SK-N-SH (cell line): Measurements from ENCODE around the gene KBTBD8. TPM values are rescaled to one million over a fixed set of nuclear protein-coding genes. Genes with fewer than 3 reads are reported as not detected.

Source experiments
- CTCF ChIA-PET: fragments of 300-600, 350-600 bp; formaldehyde crosslinking; extraction: SDS; loops from one replicate; lab custom pipeline; 2021; lab: Yijun Ruan, JAX
- POLR2A ChIA-PET: fragments of 350-600 bp; sonication (Branson Sonifier 250); formaldehyde crosslinking; extraction: SDS; loops from one replicate; lab custom pipeline; 2020; ENCODE audit warnings: antibody characterized with exemption, inconsistent platforms; lab: Yijun Ruan, JAX
- DNase-seq: peaks from one replicate; pipeline ENCODE4 v3.0.0; 2012
- H2AFZ ChIP-seq: fragments of 200-600 bp; sonication (generic); 2 replicates; pipeline ENCODE4 v1.8.1; 2016; ENCODE audit warnings: antibody characterized with exemption, mild to moderate bottlenecking, low read depth
- H3F3A ChIP-seq: fragments of 200-600 bp; sonication (generic); replicated peaks from 2 replicates; pipeline ENCODE3; 2016; ENCODE audit warnings: antibody characterized with exemption, mild to moderate bottlenecking; ENCODE audit not compliant: insufficient read depth
- H3K27ac ChIP-seq, 2 experiments: fragments of 200-500 bp in 1 of 2; fragments of 200-600 bp in 1 of 2; sonication (Bioruptor generic) in 1 of 2; sonication (generic), shearing (Covaris generic) in 1 of 2; 2 replicates each; pipeline versions ENCODE4 v1.5.1 to v1.6.1; 2014 to 2016; ENCODE audit warnings: low read depth in 2 of 2, inconsistent platforms in 1 of 2, low read length in 1 of 2, mild to moderate bottlenecking in 1 of 2, mixed read lengths in 1 of 2
- H3K27me3 ChIP-seq: fragments of 200-600 bp; sonication (generic), shearing (Covaris generic); 2 replicates; pipeline ENCODE4 v1.6.1; 2016; ENCODE audit warnings: mixed run types; ENCODE audit not compliant: insufficient read depth
- H3K36me3 ChIP-seq, 2 experiments: fragments of 200-500 bp in 1 of 2; fragments of 200-600 bp in 1 of 2; sonication (Bioruptor generic) in 1 of 2; sonication (generic) in 1 of 2; replicated peaks in 1 of 2; 2 replicates each; pipeline versions ENCODE3 to v1.5.1; 2014 to 2016; ENCODE audit warnings: low read length in 1 of 2, mild to moderate bottlenecking in 1 of 2; ENCODE audit not compliant: insufficient read depth in 2 of 2, control insufficient read depth in 1 of 2
- H3K4me1 ChIP-seq, 2 experiments: fragments of 200-500 bp in 1 of 2; fragments of 200-600 bp in 1 of 2; sonication (Bioruptor generic) in 1 of 2; sonication (generic), shearing (Covaris generic) in 1 of 2; 2 replicates each; pipeline versions ENCODE4 v1.5.1 to v1.6.1; 2014 to 2016; ENCODE audit warnings: low read depth in 1 of 2, low read length in 1 of 2, mixed run types in 1 of 2; ENCODE audit not compliant: insufficient read depth in 2 of 2, control insufficient read depth in 1 of 2
- H3K4me2 ChIP-seq: fragments of 200-600 bp; sonication (generic), shearing (Covaris generic); 2 replicates; pipeline ENCODE4 v1.6.1; 2017; ENCODE audit warnings: mixed run types
- H3K4me3 ChIP-seq, 2 experiments: fragments of 200-500 bp in 1 of 2; fragments of 200-600 bp in 1 of 2; sonication (Bioruptor generic) in 1 of 2; sonication (generic), shearing (Covaris generic) in 1 of 2; 2 replicates each; pipeline versions ENCODE4 v1.5.1 to v1.8.1; 2014 to 2016; ENCODE audit warnings: low read depth in 2 of 2, inconsistent platforms in 1 of 2, low read length in 1 of 2, mild to moderate bottlenecking in 1 of 2, mixed read lengths in 1 of 2, moderate library complexity in 1 of 2
- H3K79me2 ChIP-seq: fragments of 200-600 bp; sonication (generic); 2 replicates; pipeline ENCODE4 v1.8.1; 2017; ENCODE audit warnings: mild to moderate bottlenecking; ENCODE audit not compliant: insufficient read depth
- H3K9ac ChIP-seq: fragments of 200-600 bp; sonication (generic); 2 replicates; pipeline ENCODE4 v1.6.1; 2017; ENCODE audit warnings: mixed run types
- H3K9me2 ChIP-seq: fragments of 200-600 bp; sonication (generic); 2 replicates; pipeline ENCODE4 v1.6.1; 2017; ENCODE audit warnings: mixed run types
- H3K9me3 ChIP-seq: fragments of 200-600 bp; sonication (generic); 2 replicates; pipeline ENCODE4 v1.6.1; 2017; ENCODE audit warnings: mixed run types, mild to moderate bottlenecking, moderate library complexity
- H4K20me1 ChIP-seq: fragments of 200-600 bp; sonication (generic); 2 replicates; pipeline ENCODE4 v1.6.1; 2017; ENCODE audit warnings: mild to moderate bottlenecking, mixed run types; ENCODE audit not compliant: insufficient read depth
- ELF1 ChIP-seq: IDR thresholded peaks from 2 replicates; pipeline ENCODE4 v1.4.0; 2012
- FOXM1 ChIP-seq: IDR thresholded peaks from 2 replicates; pipeline ENCODE4 v1.4.0; 2012; ENCODE audit warnings: low read depth, mild to moderate bottlenecking
- GABPA ChIP-seq: IDR thresholded peaks from 2 replicates; pipeline ENCODE4 v1.4.0; 2012; ENCODE audit warnings: low read depth, mild to moderate bottlenecking
- MXI1 ChIP-seq: IDR thresholded peaks from 2 replicates; pipeline ENCODE4 v1.6.1; 2012; ENCODE audit warnings: mild to moderate bottlenecking, low read depth, low read length, improper control_type of control experiment
- NRF1 ChIP-seq: IDR thresholded peaks from 2 replicates; pipeline ENCODE4 v1.6.1; 2012; ENCODE audit warnings: low read depth, mild to moderate bottlenecking, low read length
- POLR2AphosphoS5 ChIP-seq: IDR thresholded peaks from 2 replicates; pipeline ENCODE4 v1.6.1; 2012; ENCODE audit warnings: low read depth, low read length
- RAD21 ChIP-seq: IDR thresholded peaks from 2 replicates; pipeline ENCODE4 v1.6.1; 2012; ENCODE audit warnings: mild to moderate bottlenecking, low read length
- RFX5 ChIP-seq: IDR thresholded peaks from 2 replicates; pipeline ENCODE4 v1.6.1; 2012; ENCODE audit warnings: mild to moderate bottlenecking, improper control_type of control experiment, low read length
- SIN3A ChIP-seq: IDR thresholded peaks from 2 replicates; pipeline ENCODE4 v1.6.1; 2012; ENCODE audit warnings: low read depth, mild to moderate bottlenecking, low read length, moderate library complexity, borderline replicate concordance
- TAF1 ChIP-seq: IDR thresholded peaks from 2 replicates; pipeline ENCODE4 v1.6.1; 2012; ENCODE audit warnings: low read depth, mild to moderate bottlenecking, low read length, moderate library complexity, borderline replicate concordance
- TEAD4 ChIP-seq: IDR thresholded peaks from 2 replicates; pipeline ENCODE4 v1.4.0; 2012; ENCODE audit warnings: mild to moderate bottlenecking, borderline replicate concordance; ENCODE audit not compliant: insufficient read depth
- USF2 ChIP-seq: fragments of 150-350 bp; IDR thresholded peaks from 2 replicates; pipeline ENCODE4 v1.6.1; 2017; ENCODE audit warnings: antibody characterized with exemption, low read length, low read depth, borderline replicate concordance
- YY1 ChIP-seq: IDR thresholded peaks from 2 replicates; pipeline ENCODE4 v1.4.0; 2012; ENCODE audit warnings: low read depth, mild to moderate bottlenecking
- WGBS: methylation state at CpG from one replicate; pipeline ENCODE4 v1.1.6; 2017; ENCODE audit warnings: low lambda C conversion rate; 5-methylcytosine and 5-hydroxymethylcytosine counted together
- polyA plus RNA-seq, 3 experiments: library from polyadenylated mRNA; depleted of rRNA; stranded (reverse); fragments of >200 nt; gene quantifications; 2 replicates each; pipeline ENCODE4 v1.2.3, GENCODE V29; 2012
- TF ChIP-seq, protein P1 (sequence below): fragments of 200-600 bp; sonication (generic); IDR thresholded peaks from 2 replicates; pipeline ENCODE4 v1.6.1; 2017; ENCODE audit warnings: antibody characterized with exemption, mild to moderate bottlenecking, moderate library complexity
- TF ChIP-seq, protein P2 (sequence below): IDR thresholded peaks from 2 replicates; pipeline ENCODE4 v1.4.0; 2012; ENCODE audit warnings: low read depth, borderline replicate concordance
- TF ChIP-seq, protein P3 (sequence below): IDR thresholded peaks from 2 replicates; pipeline ENCODE4 v1.6.1; 2012; ENCODE audit warnings: mild to moderate bottlenecking, low read depth, low read length, moderate library complexity
- TF ChIP-seq, protein P4 (sequence below): fragments of 150-350 bp; IDR thresholded peaks from 2 replicates; pipeline ENCODE4 v1.6.1; 2016; ENCODE audit warnings: mild to moderate bottlenecking, low read depth, low read length
- TF ChIP-seq, protein P5 (sequence below): IDR thresholded peaks from 2 replicates; pipeline ENCODE4 v1.4.0; 2012; ENCODE audit warnings: low read depth

KBTBD8 gene, protein sequence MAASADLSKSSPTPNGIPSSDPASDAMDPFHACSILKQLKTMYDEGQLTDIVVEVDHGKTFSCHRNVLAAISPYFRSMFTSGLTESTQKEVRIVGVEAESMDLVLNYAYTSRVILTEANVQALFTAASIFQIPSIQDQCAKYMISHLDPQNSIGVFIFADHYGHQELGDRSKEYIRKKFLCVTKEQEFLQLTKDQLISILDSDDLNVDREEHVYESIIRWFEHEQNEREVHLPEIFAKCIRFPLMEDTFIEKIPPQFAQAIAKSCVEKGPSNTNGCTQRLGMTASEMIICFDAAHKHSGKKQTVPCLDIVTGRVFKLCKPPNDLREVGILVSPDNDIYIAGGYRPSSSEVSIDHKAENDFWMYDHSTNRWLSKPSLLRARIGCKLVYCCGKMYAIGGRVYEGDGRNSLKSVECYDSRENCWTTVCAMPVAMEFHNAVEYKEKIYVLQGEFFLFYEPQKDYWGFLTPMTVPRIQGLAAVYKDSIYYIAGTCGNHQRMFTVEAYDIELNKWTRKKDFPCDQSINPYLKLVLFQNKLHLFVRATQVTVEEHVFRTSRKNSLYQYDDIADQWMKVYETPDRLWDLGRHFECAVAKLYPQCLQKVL
- 0.36 and 0.55 TPM in 2 replicates for polyA plus RNA-seq (2012; rRNA removed)
- polyA plus RNA-seq (2012; cell fraction: cytosol; rRNA removed), result 0.63 and 0.86 TPM in 2 replicates
- 0.38 and 0.50 TPM in 2 replicates for polyA plus RNA-seq (2012; cell fraction: nucleus; rRNA removed)

- Histone ChIP-seq H3K9me3 (no peaks in the 10 kb centered on the region), H3K79me2 (peaks cover 3% of the 10 kb centered on the region; the same call in 1 of the 2 replicates), H2AFZ (peak within 1 kb of the TSS; percentile 97), H3K36me3 (peaks cover 2 to 6% of the 10 kb centered on the region in 2 experiments), H3K4me3 (peak within 1 kb of the TSS; percentile 80 to 84), H3K4me2 (peak within 1 kb of the TSS; percentile 93), H3F3A (no peaks in the 10 kb centered on the region), H3K27me3 (no peaks in the 10 kb centered on the region), H3K9me2 (no peaks in the 10 kb centered on the region), H3K4me1 (peaks cover 0 to 10% of the 10 kb centered on the region in 2 experiments; a peak in 2 of 4 replicates), H3K9ac (peak within 1 kb of the TSS; percentile 50; the same call in 1 of the 2 replicates), H4K20me1 (no peaks in the 10 kb centered on the region), H3K27ac (peak within 1 kb of the TSS; percentile 13 to 27; a peak in 2 of 4 replicates)
- ChIA-PET POLR2A (interaction anchor here (1.8 kb wide), 1 partner anchor 26 kb away, joined by 6 read pairs; no protein-coding TSS in a partner anchor), CTCF (no interaction called here)
- peak; percentile 96 for DNase-seq
- 2% methylated on average over 41 of the region's 75 CpGs for WGBS
- TF ChIP-seq POLR2AphosphoS5 (no peak), RFX5 (peak; percentile 64; the same call in 1 of the 2 replicates), FOXM1 (no peak), NRF1 (0 out of 2 replicates have a peak, but pooled peaks have one; percentile 21), ELF1 (no peak; the same call in 1 of the 2 replicates), TEAD4 (no peak), TAF1 (peak; percentile 37; the same call in 1 of the 2 replicates), RAD21 (no peak), SIN3A (peak; percentile 70; the same call in 1 of the 2 replicates), MXI1 (peak; percentile 61), USF2 (0 out of 2 replicates have a peak, but pooled peaks have one; percentile 11), YY1 (peak; percentile 75), GABPA (peak; percentile 63)
- TF ChIP-seq, protein P1, sequence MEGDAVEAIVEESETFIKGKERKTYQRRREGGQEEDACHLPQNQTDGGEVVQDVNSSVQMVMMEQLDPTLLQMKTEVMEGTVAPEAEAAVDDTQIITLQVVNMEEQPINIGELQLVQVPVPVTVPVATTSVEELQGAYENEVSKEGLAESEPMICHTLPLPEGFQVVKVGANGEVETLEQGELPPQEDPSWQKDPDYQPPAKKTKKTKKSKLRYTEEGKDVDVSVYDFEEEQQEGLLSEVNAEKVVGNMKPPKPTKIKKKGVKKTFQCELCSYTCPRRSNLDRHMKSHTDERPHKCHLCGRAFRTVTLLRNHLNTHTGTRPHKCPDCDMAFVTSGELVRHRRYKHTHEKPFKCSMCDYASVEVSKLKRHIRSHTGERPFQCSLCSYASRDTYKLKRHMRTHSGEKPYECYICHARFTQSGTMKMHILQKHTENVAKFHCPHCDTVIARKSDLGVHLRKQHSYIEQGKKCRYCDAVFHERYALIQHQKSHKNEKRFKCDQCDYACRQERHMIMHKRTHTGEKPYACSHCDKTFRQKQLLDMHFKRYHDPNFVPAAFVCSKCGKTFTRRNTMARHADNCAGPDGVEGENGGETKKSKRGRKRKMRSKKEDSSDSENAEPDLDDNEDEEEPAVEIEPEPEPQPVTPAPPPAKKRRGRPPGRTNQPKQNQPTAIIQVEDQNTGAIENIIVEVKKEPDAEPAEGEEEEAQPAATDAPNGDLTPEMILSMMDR, result no peak
- TF ChIP-seq, protein P2, sequence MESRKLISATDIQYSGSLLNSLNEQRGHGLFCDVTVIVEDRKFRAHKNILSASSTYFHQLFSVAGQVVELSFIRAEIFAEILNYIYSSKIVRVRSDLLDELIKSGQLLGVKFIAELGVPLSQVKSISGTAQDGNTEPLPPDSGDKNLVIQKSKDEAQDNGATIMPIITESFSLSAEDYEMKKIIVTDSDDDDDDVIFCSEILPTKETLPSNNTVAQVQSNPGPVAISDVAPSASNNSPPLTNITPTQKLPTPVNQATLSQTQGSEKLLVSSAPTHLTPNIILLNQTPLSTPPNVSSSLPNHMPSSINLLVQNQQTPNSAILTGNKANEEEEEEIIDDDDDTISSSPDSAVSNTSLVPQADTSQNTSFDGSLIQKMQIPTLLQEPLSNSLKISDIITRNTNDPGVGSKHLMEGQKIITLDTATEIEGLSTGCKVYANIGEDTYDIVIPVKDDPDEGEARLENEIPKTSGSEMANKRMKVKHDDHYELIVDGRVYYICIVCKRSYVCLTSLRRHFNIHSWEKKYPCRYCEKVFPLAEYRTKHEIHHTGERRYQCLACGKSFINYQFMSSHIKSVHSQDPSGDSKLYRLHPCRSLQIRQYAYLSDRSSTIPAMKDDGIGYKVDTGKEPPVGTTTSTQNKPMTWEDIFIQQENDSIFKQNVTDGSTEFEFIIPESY, result peak; percentile 69; the same call in 1 of the 2 replicates
- TF ChIP-seq, protein P3, sequence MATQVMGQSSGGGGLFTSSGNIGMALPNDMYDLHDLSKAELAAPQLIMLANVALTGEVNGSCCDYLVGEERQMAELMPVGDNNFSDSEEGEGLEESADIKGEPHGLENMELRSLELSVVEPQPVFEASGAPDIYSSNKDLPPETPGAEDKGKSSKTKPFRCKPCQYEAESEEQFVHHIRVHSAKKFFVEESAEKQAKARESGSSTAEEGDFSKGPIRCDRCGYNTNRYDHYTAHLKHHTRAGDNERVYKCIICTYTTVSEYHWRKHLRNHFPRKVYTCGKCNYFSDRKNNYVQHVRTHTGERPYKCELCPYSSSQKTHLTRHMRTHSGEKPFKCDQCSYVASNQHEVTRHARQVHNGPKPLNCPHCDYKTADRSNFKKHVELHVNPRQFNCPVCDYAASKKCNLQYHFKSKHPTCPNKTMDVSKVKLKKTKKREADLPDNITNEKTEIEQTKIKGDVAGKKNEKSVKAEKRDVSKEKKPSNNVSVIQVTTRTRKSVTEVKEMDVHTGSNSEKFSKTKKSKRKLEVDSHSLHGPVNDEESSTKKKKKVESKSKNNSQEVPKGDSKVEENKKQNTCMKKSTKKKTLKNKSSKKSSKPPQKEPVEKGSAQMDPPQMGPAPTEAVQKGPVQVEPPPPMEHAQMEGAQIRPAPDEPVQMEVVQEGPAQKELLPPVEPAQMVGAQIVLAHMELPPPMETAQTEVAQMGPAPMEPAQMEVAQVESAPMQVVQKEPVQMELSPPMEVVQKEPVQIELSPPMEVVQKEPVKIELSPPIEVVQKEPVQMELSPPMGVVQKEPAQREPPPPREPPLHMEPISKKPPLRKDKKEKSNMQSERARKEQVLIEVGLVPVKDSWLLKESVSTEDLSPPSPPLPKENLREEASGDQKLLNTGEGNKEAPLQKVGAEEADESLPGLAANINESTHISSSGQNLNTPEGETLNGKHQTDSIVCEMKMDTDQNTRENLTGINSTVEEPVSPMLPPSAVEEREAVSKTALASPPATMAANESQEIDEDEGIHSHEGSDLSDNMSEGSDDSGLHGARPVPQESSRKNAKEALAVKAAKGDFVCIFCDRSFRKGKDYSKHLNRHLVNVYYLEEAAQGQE, result no peak
- TF ChIP-seq, protein P4, sequence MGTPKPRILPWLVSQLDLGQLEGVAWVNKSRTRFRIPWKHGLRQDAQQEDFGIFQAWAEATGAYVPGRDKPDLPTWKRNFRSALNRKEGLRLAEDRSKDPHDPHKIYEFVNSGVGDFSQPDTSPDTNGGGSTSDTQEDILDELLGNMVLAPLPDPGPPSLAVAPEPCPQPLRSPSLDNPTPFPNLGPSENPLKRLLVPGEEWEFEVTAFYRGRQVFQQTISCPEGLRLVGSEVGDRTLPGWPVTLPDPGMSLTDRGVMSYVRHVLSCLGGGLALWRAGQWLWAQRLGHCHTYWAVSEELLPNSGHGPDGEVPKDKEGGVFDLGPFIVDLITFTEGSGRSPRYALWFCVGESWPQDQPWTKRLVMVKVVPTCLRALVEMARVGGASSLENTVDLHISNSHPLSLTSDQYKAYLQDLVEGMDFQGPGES, result peak; percentile 34; the same call in 1 of the 2 replicates
- TF ChIP-seq, protein P5, sequence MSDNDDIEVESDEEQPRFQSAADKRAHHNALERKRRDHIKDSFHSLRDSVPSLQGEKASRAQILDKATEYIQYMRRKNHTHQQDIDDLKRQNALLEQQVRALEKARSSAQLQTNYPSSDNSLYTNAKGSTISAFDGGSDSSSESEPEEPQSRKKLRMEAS, result peak; percentile 93
Measured at GRCh38 chr3:66998113-66998903, at the start of gene KBTBD8. KBTBD8 (plus strand) TSS chr3:66998307; CDS start chr3:66998356, 49 bp downstream.
